ENCODE results near the gene SMIM35.

The SMIM35 gene

DNA sequence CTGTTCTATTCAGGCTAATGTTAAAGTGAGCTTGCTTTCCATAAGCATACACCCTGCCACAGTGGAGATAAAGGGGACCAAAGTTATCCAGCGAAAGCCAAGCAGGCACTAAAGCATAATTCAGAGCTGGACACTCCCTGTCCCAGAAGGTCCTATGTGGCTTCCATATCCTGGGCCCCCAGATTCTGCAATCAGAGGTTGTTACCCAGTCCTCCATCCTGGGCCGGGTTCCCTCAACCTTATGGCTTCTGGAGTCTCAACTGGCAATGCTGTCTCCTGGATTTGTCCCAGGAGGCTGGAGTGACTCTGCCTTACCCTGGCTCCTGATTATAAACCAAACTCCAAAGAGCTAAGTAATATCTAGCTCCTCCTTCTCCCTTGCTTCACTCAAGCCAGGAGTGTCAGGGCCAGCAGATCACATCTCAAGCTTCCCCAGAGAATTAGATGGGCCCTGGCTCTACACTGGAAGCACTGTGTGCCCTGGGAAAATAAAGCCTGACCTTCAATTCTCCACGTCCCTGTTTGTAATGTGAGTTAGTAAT lies 14.0 kb upstream of the SMIM35 start:
- Histone ChIP-seq H3K9me3 (ENCODE audit: insufficient read depth, low read depth, low read length) (no peaks in the 10 kb centered on the region), H3K36me3 (ENCODE audit: control insufficient read depth in 1 of 2, insufficient read depth in 2 of 2, low read length in 2 of 2) (no peaks in the 10 kb centered on the region), H3K79me2 (ENCODE audit: control insufficient read depth, insufficient read depth, low read length, poor library complexity) (no peaks in the 10 kb centered on the region), H2AK5ac (ENCODE audit: low read length) (no peak overlapping the region), H3K27ac (ENCODE audit: low read depth, low read length) (no peak overlapping the region), H3K4ac (ENCODE audit: low read depth, low read length) (no peak overlapping the region), H4K91ac (ENCODE audit: low read depth, low read length) (no peak overlapping the region), H2AFZ (ENCODE audit: insufficient read depth, low read length, poor library complexity) (no peak overlapping the region), H3K23ac (ENCODE audit: low read length) (no peak overlapping the region), H3K27me3 (ENCODE audit: insufficient read depth, low read length) (no peaks in the 10 kb centered on the region), H3K9ac (ENCODE audit: low read length) (no peak overlapping the region), H3K14ac (ENCODE audit: low read length) (no peak overlapping the region), H2BK12ac (ENCODE audit: low read length) (no peak overlapping the region), H2BK5ac (ENCODE audit: low read depth, low read length, poor library complexity) (no peak overlapping the region), H3K4me2 (ENCODE audit: low read length) (no peak overlapping the region), H4K12ac (ENCODE audit: low read depth, low read length) (no peak overlapping the region), H3K79me1 (ENCODE audit: low read length) (no peaks in the 10 kb centered on the region), H2BK120ac (ENCODE audit: insufficient read depth, low read length, poor library complexity) (no peak overlapping the region), H4K8ac (ENCODE audit: low read depth, low read length) (no peak overlapping the region), H3K18ac (ENCODE audit: low read length) (no peak overlapping the region), H3K4me1 (ENCODE audit: control insufficient read depth in 1 of 2, insufficient read depth in 2 of 2, low read length in 2 of 2) (no peaks in the 10 kb centered on the region), H3K4me3 (ENCODE audit: low read depth, low read length) (no peak overlapping the region)
- WGBS (ENCODE audit: extremely low coverage, insufficient coverage, insufficient read length) = no CpG with 5 or more reads among the region's 3 CpGs
- no peak for DNase-seq

- no peak overlapping the region for H2BK5ac ChIP-seq (ENCODE audit: low read depth, low read length, poor library complexity)
- H3K18ac ChIP-seq (ENCODE audit: low read length) = no peak overlapping the region
- H2BK120ac ChIP-seq (ENCODE audit: insufficient read depth, low read length, poor library complexity) = no peak overlapping the region
- H4K8ac ChIP-seq (ENCODE audit: low read depth, low read length) = no peak overlapping the region
- H4K12ac ChIP-seq (ENCODE audit: low read depth, low read length) = no peak overlapping the region
- H2BK12ac ChIP-seq (ENCODE audit: low read length) = no peak overlapping the region
- no peak overlapping the region for H3K4ac ChIP-seq (ENCODE audit: low read depth, low read length)
- H4K91ac ChIP-seq (ENCODE audit: low read depth, low read length) = no peak overlapping the region
- no peak overlapping the region for H3K4me3 ChIP-seq (ENCODE audit: low read depth, low read length)
- no CpG with 5 or more reads among the region's 10 CpGs for WGBS (ENCODE audit: extremely low coverage, insufficient coverage, insufficient read length)
- no peaks in the 10 kb centered on the region for H3K79me2 ChIP-seq (ENCODE audit: control insufficient read depth, insufficient read depth, low read length, poor library complexity)
- no peaks in the 10 kb centered on the region for H3K79me1 ChIP-seq (ENCODE audit: low read length)
- H3K4me1 ChIP-seq (ENCODE audit: control insufficient read depth in 1 of 2, insufficient read depth in 2 of 2, low read length in 2 of 2) = no peaks in the 10 kb centered on the region
- DNase-seq = no peak
- no peak overlapping the region for H3K23ac ChIP-seq (ENCODE audit: low read length)
- H3K36me3 ChIP-seq (ENCODE audit: control insufficient read depth in 1 of 2, insufficient read depth in 2 of 2, low read length in 2 of 2) = no peaks in the 10 kb centered on the region
- no peaks in the 10 kb centered on the region for H3K9me3 ChIP-seq (ENCODE audit: insufficient read depth, low read depth, low read length)
- no peak overlapping the region for H2AK5ac ChIP-seq (ENCODE audit: low read length)
- H3K4me2 ChIP-seq (ENCODE audit: low read length) = no peak overlapping the region
- H3K27ac ChIP-seq (ENCODE audit: low read depth, low read length) = no peak overlapping the region
- H3K27me3 ChIP-seq (ENCODE audit: insufficient read depth, low read length) = no peaks in the 10 kb centered on the region
- no peak overlapping the region for H3K9ac ChIP-seq (ENCODE audit: low read length)
- no peak overlapping the region for H3K14ac ChIP-seq (ENCODE audit: low read length)
- no peak overlapping the region for H2AFZ ChIP-seq (ENCODE audit: insufficient read depth, low read length, poor library complexity)
These were observed 13.2 kb upstream of the SMIM35 start for GRCh38 chr11:118099838-118100556.

- no peak overlapping the region for H4K12ac ChIP-seq (ENCODE audit: low read depth, low read length)
- no peaks in the 10 kb centered on the region for H3K79me1 ChIP-seq (ENCODE audit: low read length)
- no peak overlapping the region for H3K23ac ChIP-seq (ENCODE audit: low read length)
- H3K9ac ChIP-seq (ENCODE audit: low read length) = no peak overlapping the region
- no peak overlapping the region for H3K18ac ChIP-seq (ENCODE audit: low read length)
- no peak overlapping the region for H2BK120ac ChIP-seq (ENCODE audit: insufficient read depth, low read length, poor library complexity)
- H3K4me3 ChIP-seq (ENCODE audit: low read depth, low read length) = no peak overlapping the region
- WGBS (ENCODE audit: extremely low coverage, insufficient coverage, insufficient read length) = no CpG with 5 or more reads among the region's 11 CpGs
- H3K27me3 ChIP-seq (ENCODE audit: insufficient read depth, low read length) = no peaks in the 10 kb centered on the region
- no peak for DNase-seq
- no peak overlapping the region for H3K27ac ChIP-seq (ENCODE audit: low read depth, low read length)
- H3K14ac ChIP-seq (ENCODE audit: low read length) = no peak overlapping the region
- H4K8ac ChIP-seq (ENCODE audit: low read depth, low read length) = no peak overlapping the region
- H3K4me2 ChIP-seq (ENCODE audit: low read length) = no peak overlapping the region
- H3K4ac ChIP-seq (ENCODE audit: low read depth, low read length) = no peak overlapping the region
- no peaks in the 10 kb centered on the region for H3K79me2 ChIP-seq (ENCODE audit: control insufficient read depth, insufficient read depth, low read length, poor library complexity)
- no peaks in the 10 kb centered on the region for H3K9me3 ChIP-seq (ENCODE audit: insufficient read depth, low read depth, low read length)
- H2BK12ac ChIP-seq (ENCODE audit: low read length) = no peak overlapping the region
- H2AFZ ChIP-seq (ENCODE audit: insufficient read depth, low read length, poor library complexity) = no peak overlapping the region
- H3K4me1 ChIP-seq (ENCODE audit: control insufficient read depth in 1 of 2, insufficient read depth in 2 of 2, low read length in 2 of 2) = no peaks in the 10 kb centered on the region
- H2AK5ac ChIP-seq (ENCODE audit: low read length) = no peak overlapping the region
- no peak overlapping the region for H4K91ac ChIP-seq (ENCODE audit: low read depth, low read length)
- H2BK5ac ChIP-seq (ENCODE audit: low read depth, low read length, poor library complexity) = no peak overlapping the region
- no peaks in the 10 kb centered on the region for H3K36me3 ChIP-seq (ENCODE audit: control insufficient read depth in 1 of 2, insufficient read depth in 2 of 2, low read length in 2 of 2)
These were observed 12.5 kb upstream of the SMIM35 start for GRCh38 chr11:118098996-118099837.

DNA sequence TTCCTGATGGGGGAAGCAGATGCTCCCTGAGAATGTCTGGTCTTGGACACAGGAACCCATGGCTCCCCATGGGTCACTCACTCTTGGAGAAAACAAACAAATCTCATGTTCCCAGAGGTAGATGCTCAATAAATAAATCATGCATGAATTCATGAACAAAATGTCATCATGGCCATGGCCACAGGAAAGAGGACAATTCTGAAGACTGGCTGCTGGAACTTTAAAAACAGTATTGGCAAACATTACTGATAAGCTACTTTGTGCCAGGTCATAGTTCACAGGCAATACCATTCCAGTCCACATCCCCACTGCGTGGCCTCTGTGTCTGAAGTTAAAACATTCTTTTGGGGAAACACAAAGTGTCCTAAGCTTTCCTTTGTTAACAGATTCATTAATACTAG lies 9.2 kb upstream of the SMIM35 start:
- H2BK12ac ChIP-seq (ENCODE audit: low read length) = no peak overlapping the region
- H2BK120ac ChIP-seq (ENCODE audit: insufficient read depth, low read length, poor library complexity) = no peak overlapping the region
- H3K4me3 ChIP-seq (ENCODE audit: low read depth, low read length) = no peak overlapping the region
- H3K36me3 ChIP-seq (ENCODE audit: control insufficient read depth in 1 of 2, insufficient read depth in 2 of 2, low read length in 2 of 2) = no peaks in the 10 kb centered on the region
- H2BK5ac ChIP-seq (ENCODE audit: low read depth, low read length, poor library complexity) = no peak overlapping the region
- no peak overlapping the region for H4K91ac ChIP-seq (ENCODE audit: low read depth, low read length)
- no peaks in the 10 kb centered on the region for H3K27me3 ChIP-seq (ENCODE audit: insufficient read depth, low read length)
- H3K9me3 ChIP-seq (ENCODE audit: insufficient read depth, low read depth, low read length) = no peaks in the 10 kb centered on the region
- H3K27ac ChIP-seq (ENCODE audit: low read depth, low read length) = no peak overlapping the region
- no peaks in the 10 kb centered on the region for H3K79me2 ChIP-seq (ENCODE audit: control insufficient read depth, insufficient read depth, low read length, poor library complexity)
- H3K23ac ChIP-seq (ENCODE audit: low read length) = no peak overlapping the region
- H3K4ac ChIP-seq (ENCODE audit: low read depth, low read length) = no peak overlapping the region
- no peak overlapping the region for H2AFZ ChIP-seq (ENCODE audit: insufficient read depth, low read length, poor library complexity)
- H2AK5ac ChIP-seq (ENCODE audit: low read length) = no peak overlapping the region
- no peaks in the 10 kb centered on the region for H3K4me1 ChIP-seq (ENCODE audit: control insufficient read depth in 1 of 2, insufficient read depth in 2 of 2, low read length in 2 of 2)
- WGBS (ENCODE audit: extremely low coverage, insufficient coverage, insufficient read length) = no CpG with 5 or more reads among the region's 1 CpG
- no peak overlapping the region for H3K4me2 ChIP-seq (ENCODE audit: low read length)
- no peaks in the 10 kb centered on the region for H3K79me1 ChIP-seq (ENCODE audit: low read length)
- no peak for DNase-seq
- no peak overlapping the region for H3K18ac ChIP-seq (ENCODE audit: low read length)
- H4K8ac ChIP-seq (ENCODE audit: low read depth, low read length) = no peak overlapping the region
- no peak overlapping the region for H4K12ac ChIP-seq (ENCODE audit: low read depth, low read length)
- H3K9ac ChIP-seq (ENCODE audit: low read length) = no peak overlapping the region
- no peak overlapping the region for H3K14ac ChIP-seq (ENCODE audit: low read length)
